T1000 (cell line): ENCODE data around the gene C6orf120.
"Not testable (repeated sequence)": the region's sequence is repeated elsewhere in the genome, so short reads cannot be mapped to it uniquely, and the experiment has no call there.

Experiments used
- DNase-seq: peaks from one replicate; lab custom pipeline; 2025; ENCODE audit warnings: mixed read lengths; lab: John Stamatoyannopoulos, UW

Gene C6orf120

GRCh38 chr6:169684056-169684455 lies 17.9 kb upstream of the C6orf120 start:
- no peak for DNase-seq

GRCh38 chr6:169685860-169686259 lies 16.1 kb upstream of the C6orf120 start:
- no peak for DNase-seq

- DNase-seq = peak; percentile 46
Observed at GRCh38 chr6:169689287-169689686, 12.6 kb upstream of the C6orf120 start.

GRCh38 chr6:169691260-169691659 lies 10.7 kb upstream of the C6orf120 start:
- DNase-seq = no peak

DNA sequence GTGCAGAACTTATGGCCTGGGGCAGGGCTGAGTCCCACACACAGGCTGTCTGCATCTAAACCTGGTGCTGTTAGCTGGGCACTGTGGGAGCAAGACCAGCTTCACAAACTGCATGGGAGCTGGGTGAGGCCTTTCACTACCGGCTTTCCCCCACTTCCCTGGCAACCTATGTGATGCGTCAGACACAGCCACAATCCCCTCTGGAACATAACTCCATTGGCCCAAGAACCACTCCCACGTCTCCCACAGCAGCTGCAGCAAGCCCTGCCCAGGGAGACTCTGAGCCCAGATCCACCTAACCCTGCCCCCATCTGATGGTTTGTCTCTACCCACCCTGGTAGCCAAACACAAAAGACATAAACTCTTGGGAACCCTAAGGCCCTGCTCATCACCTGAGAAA lies 9.4 kb upstream of the C6orf120 start:
- no peak for DNase-seq

DNA sequence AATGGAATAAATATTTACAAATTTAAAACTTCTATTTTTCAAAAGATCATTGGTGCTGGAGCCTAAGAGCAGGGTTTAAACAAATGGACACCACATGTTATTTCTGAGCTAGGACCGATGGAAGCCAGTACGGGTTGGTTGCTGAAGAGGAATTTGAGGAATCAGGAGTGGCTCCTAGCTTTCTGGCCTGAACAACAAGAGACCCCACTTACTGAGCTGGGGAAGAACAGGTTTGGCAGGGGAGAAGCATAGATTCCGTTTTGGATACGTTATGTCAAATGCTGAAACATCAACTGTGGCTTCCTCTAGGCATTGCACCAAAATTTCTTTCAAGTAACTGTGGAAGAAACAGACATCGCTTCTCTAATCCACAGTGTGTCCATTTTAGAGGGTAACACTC lies 6.8 kb upstream of the C6orf120 start:
- no peak for DNase-seq

DNA sequence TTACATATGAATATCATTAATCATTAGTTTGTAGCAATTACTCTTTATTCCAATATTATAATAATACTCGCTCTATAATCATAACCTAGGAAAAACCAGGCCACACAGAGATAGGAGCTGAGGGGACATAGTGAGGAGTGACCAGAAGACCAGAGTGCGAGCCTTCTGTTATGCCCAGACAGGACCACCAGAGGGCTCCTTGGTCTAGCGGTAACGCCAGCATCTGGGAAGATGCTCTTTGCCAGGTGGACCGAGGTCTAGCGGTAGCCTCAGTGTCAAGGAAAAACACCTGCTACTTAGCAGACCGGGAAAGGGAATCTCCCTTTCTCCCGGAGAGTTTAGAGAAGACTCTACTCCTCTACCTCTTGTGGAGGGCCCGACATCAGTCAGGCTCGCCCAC lies 4.8 kb upstream of the C6orf120 start:
- not testable (repeated sequence) for DNase-seq

- DNase-seq = no peak
Observed at GRCh38 chr6:169700296-169700695, 1.6 kb upstream of the C6orf120 start.

- no peak for DNase-seq
Observed at GRCh38 chr6:169701311-169701953, 494 bp upstream of the C6orf120 start.

GRCh38 chr6:169702840-169703246 lies 917 bp downstream of the C6orf120 start:
- DNase-seq = no peak

GRCh38 chr6:169707772-169708171 lies 5.8 kb downstream of the C6orf120 start:
- DNase-seq = no peak

DNA sequence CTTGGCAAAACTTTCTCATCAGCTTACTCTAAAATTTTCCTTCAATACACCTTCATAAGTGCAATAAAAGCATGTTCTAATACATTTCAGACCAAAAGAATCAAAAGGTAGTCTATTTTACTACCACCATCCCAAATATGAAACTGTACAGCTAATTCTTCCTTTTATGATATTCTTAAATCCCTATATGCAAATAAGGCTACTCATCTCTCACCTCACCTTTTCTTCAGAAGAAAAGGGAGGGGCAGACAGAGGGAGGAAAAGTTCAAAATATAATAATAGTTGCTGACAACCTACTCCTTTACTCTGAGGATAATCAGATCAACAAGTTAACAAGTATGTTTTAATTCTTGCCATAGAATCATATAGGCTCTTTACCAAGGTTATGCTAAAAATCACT lies 7.4 kb downstream of the C6orf120 start:
- no peak for DNase-seq

GRCh38 chr6:169710009-169710408 lies 8.1 kb downstream of the C6orf120 start:
- DNase-seq = no peak

DNA sequence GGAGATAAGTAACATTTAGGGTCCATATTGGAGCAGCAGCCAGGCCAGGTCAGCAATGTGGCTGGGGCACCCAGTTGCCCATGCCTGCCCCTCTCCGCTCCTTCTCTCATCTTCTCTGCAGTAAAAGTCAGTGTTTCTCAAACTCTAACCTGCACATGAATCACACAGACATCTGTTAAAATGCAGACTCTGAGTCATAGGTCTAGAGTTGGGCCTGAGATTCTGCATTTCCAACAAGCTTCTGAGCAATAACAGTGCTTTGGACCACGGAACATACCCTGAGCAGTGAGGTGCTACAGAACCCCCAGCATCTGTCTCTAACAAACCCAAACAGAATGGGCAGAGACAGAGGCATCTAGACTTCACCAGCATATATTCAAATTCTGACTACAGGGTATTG lies 12.3 kb downstream of the C6orf120 start:
- DNase-seq = no peak

- DNase-seq = no peak
Observed at GRCh38 chr6:169714595-169714994, 12.7 kb downstream of the C6orf120 start.

- DNase-seq = no peak
Observed at GRCh38 chr6:169719117-169719516, 17.2 kb downstream of the C6orf120 start.

DNA sequence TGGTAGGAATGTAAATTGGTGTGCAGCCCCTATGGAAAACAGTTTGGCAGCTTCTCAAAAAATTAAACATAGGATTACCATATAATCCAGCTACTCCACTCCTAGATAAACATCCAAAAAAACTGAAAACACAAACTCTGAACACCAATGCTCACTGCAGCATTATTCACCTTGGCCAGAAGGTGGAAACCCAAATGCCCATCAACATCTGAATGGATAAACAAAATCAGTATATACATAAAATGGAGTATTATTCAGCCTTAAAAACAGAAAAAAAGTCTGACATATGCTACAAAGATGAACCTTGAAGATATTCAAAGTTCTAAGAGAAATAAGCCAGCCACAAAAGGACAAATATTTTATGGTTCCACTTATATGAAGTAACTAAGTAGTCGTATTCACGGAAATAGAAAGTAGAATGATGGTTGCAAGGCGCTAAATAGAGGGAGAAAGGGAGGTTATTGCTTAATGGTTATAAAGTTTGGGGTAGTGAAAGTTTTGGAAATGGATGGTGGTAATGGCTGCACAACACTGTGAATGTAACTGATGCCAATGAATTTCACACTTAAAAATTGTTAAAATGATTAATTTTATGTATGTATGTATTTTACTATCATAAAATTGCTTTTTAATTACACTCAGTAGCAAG lies 18.4 kb downstream of the C6orf120 start:
- no peak for DNase-seq

GRCh38 chr6:169722362-169723199 lies 20.7 kb downstream of the C6orf120 start:
- peak; percentile 9 for DNase-seq

GRCh38 chr6:169723200-169723909 lies 21.4 kb downstream of the C6orf120 start:
- DNase-seq = peak; percentile 16

- DNase-seq = no peak
Observed at GRCh38 chr6:169723991-169724493, 22.1 kb downstream of the C6orf120 start.

GRCh38 chr6:169724494-169725124 lies 22.7 kb downstream of the C6orf120 start, which contains the start of gene PHF10:
Gene PHF10 (minus strand): TSS chr6:169724500. CDS start chr6:169723931, 569 bp downstream.
- DNase-seq = no peak
